Hindlimb muscle (tissue), 1 donor: Measurements from ENCODE around the gene CMTM1. TPM values are rescaled to one million over a fixed set of nuclear protein-coding genes. Genes with fewer than 3 reads are reported as not detected.
"Not testable (repeated sequence)": the region's sequence is repeated elsewhere in the genome, so short reads cannot be mapped to it uniquely, and the experiment has no call there.

ENCODE experiments used
- DNase-seq: peaks from one replicate; pipeline ENCODE4 v3.0.0-alpha.2; 2013
- polyA plus RNA-seq: library from polyadenylated mRNA; unstranded; fragments of 120-200 nt; gene quantifications from one replicate; pipeline ENCODE4 v1.2.1, GENCODE V29; 2013; ENCODE audit not compliant: insufficient read length

Gene CMTM1
- polyA plus RNA-seq, 1 donor: 5.5 TPM

DNA sequence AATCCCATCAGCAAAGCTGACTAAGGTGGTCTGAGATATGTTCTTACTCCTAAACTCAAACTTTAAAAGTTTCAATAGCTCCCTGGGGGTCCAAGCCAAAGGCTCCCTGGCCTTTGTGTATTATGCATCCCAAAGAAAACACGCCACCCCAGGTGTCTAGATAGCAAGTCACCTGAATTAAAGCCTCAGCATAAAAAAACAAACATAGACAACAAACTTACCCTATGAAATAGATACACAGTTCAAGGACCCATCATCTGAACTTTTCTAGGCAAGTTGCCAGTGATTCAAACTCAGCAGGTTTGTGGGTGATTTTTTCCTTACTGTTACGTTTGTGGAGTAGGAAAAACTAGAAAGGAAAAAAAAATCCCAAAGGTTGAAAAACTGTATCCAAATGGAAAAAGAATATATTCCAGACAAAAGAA is 50.8 kb downstream of the CMTM1 start:
- no peak for DNase-seq

DNA sequence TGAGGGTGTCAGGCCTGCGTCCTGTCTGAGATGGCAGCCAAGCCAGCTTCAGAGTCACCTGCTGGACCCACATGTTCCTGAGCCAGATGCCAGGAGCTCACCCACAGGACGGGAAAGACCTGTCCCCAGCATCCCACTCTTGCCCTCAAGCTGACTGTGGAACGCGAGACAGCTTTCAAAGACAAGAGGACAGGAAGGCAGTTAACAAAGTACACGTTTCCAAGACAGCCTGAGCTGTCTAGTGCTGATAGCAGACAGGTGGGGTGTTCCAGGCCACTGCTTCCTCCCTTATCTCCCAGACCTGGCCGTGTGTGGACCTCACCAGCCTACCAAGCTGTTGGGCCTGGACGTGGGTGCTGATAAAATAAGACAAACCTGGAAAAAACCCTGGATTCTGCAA is 51.5 kb downstream of the CMTM1 start:
- DNase-seq: no peak

DNA sequence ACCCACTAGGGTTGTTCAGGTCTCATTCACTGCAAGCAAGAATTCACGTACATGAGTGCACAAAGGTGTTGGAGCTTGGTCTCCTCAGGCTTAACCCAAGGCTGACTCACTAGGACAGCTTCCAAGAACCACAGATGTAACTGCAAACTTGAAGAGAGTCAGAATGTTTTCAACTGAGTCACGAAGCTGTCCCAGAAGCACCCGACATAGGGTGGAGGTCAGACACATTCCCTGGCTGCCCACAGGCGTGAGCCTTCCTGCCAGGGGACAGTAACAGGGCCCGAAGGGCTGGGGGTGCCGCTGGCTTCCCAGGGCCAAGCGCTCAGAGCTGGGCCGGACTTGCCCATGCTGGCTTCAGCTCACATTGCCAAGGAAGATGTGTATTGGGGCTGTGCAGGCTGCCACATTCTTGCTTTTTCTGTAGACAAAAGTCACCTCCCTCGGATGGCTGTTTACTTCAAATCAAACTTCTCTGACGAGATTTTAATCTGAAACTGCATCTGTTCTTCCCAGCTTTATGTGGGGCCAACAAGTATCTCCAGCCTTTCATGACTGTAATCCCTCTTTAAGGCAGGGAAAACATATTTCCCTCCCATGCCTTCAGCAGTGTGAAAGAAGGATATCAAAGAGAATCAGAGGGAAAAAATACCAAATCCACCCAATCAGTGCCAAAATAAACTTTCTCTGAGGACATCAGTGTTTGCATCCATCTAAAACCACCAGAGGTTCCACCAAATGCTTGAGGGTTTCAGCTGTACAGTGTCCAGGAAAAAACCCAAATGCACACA is 52.5 kb downstream of the CMTM1 start:
- no peak for DNase-seq

DNA sequence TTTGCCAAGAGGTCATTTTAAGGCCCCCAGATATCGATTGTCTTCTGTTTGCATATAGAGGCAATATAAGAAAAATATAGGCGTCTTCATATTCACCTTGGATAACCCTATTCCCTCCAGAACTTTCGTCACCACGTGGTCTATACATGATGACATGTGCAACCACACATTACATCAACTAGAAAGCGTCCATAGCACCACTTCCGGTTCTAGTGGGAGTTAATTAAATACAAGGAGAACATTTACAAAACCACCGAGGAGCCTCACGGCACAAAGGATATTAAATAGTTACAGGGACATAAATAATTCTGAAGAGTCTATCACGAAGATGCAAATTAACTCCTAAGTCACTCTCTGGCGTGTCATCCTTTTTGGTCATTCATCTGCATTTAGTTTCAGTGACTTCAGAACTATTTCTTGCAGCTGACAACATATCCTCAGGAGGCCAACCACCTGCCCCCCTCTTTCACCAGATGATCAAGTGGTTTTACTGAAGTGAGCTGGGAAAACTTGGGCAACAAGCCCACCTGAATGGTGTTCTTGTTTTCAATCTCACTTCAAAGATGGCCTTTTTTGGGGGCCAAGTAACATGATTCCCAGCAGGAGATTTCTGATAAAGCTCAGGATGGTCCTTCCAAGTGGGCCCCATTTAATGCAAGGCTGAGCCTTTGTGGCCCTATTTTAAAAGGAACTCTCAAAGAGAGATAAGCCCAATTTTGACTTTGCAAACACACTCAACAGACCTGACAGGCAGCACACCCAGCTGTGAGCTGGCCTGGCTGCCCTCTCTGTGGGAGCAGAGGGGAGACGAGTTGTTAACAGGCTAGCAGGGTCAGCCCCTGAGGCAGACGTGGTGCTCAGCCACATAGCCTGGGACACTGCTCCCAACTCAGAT is 53.5 kb downstream of the CMTM1 start:
- no peak for DNase-seq

DNA sequence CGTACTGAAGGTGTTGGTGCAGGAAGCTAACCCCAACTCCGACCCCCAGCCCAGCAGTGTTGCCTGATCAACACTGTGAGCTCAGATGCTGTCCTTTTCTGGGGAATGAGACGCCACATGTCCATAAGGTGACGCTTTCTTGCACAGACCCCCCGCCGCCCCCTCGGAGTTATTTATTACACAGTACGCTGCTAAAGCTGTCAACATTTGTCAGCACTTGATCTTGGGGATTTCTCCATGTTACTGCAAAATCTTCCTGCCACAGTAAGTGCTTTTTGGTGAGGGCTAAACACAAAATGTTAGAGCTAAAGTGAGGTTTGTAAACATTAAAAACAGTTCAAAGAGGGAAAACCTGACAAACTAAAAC is 54.2 kb downstream of the CMTM1 start:
- no peak for DNase-seq

DNA sequence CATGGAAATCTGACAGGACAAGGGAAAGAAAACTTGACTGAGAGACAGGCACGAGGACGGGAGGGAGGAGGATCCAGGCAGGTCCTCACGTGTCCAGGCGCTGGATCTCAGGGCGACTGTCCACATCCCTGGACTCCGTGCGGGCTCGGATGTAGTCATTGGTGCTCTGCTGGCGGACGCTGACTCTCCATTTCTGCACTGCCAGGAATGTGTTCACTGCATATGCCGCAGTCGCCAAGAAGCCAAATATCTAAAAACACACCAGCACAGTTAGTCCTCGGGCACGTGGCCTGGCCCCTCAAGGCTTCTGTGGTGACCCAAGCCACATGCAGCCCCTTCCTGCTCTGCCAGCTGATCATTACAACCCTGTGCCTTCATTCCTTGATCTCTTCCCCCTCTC is 55.7 kb downstream of the CMTM1 start:
- no peak for DNase-seq

DNA sequence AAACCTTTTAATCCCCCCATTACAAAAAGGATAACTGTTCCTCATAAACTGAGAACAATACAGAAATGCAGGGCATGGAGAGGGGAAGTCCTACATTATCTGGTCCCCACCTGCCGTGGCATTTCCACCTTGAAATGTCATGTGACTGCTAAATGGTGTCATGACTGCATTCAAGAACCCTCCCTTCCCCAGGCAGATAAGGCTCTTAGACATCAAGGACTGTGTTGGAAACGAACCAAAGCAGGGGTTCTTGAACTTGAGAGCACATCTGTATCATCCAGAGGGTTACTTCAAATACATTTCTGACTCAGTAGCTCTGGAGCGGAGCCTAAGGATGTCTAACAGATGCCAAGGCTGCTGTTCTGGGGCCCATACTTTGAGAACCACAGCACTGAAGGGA is 56.6 kb downstream of the CMTM1 start:
- DNase-seq: no peak

DNA sequence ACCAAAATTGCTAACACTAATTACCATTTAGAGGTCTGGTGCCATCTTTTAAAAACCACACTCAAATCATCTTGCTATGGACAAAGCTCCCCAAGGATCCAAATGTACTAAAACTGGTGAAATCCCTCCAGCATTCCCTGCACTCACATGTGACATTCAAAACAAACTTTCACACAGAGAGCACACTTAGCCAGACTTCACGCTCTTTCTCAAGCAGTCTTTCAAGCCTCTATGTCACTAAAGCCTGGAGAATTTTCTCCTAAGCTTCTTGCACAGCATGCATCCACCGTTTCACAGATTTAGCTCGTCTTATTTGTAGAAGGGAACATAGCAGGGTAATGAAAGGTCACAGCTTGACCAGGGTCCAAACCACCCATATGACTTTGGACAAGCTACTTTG is 57.5 kb downstream of the CMTM1 start:
- no peak for DNase-seq

DNA sequence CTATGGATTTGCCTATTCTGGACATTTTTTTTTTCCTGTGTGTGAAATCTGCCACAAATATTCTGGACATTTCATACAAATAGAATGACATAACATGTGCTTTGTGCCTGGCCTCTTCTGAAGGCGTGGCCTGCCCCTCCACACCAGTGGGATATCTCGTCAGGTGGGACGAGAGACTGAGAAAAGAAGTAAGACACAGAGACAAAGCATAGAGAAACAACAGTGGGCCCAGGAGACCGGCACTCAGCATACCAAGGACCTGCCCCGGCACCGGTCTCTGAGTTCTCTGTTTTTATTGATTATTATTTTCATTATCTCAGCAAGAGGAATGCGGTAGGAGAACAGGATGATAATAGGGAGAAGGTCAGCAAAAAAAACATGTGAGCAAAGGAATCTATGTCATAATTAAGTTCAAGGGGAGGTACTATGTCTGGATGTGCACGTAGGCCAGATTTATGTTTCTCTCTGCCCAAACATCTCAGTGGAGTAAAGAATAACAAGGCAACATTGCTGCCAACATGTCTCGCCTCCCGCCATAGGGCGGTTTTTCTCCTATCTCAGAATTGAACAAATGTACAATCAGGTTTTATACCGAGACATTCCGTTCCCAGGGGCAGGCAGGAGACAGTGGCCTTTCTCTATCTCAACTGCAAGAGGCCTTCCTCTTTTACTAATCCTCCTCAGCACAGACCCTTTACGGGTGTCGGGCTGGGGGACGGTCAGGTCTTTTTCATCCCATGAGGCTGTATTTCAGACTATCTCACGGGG is 61.6 kb downstream of the CMTM1 start:
- DNase-seq: not testable (repeated sequence)

Other genes starting within 250 kb of the CMTM1 start
- gene CDH5, start 199.7 kb upstream of the CMTM1 start, polyA plus RNA-seq: 95.8 TPM
- gene BEAN1, start 139.1 kb upstream of the CMTM1 start, polyA plus RNA-seq: 0.79 TPM
- gene TK2, start 16.3 kb upstream of the CMTM1 start, polyA plus RNA-seq: 15.7 TPM
- gene CKLF, start 13.9 kb upstream of the CMTM1 start, polyA plus RNA-seq: 23.3 TPM
- gene CMTM2, start 13.0 kb downstream of the CMTM1 start, polyA plus RNA-seq: 0.71 TPM
- gene CMTM3, start 38.3 kb downstream of the CMTM1 start, polyA plus RNA-seq: 55.3 TPM
- 8.0 TPM for gene CMTM4, start 130.3 kb downstream of the CMTM1 start, polyA plus RNA-seq
- 79.5 TPM for gene DYNC1LI2, start 185.2 kb downstream of the CMTM1 start, polyA plus RNA-seq
- gene TERB1, start 235.1 kb downstream of the CMTM1 start, polyA plus RNA-seq: not detected